ENCODE measurements around the gene AFF4. TPM values are rescaled to one million over a fixed set of nuclear protein-coding genes. Genes with fewer than 3 reads are reported as not detected.
A peak's percentile ranks its signal among the peaks of the same experiment; 100 is the strongest.

AFF4 gene
- total and polyA plus RNA-seq, 2 donors (not counting 1 experiment from before 2014, with no cell fraction given) = 16.2 to 81.5 TPM

- peaks cover 22% of the 10 kb centered on the region for H3K4me1 Mint-ChIP-seq
- Histone ChIP-seq H3K27ac (ENCODE audit: low read length in 2 of 2) (peak overlapping the region in 1 of 2 donors; percentile 1), H3K79me2 (ENCODE audit: control insufficient read depth, insufficient read depth, low read length) (peaks cover 30% of the 10 kb centered on the region), H3K4me2 (replicated peaks; ENCODE audit: low read depth, low read length, poor library complexity, severe bottlenecking) (no peak overlapping the region), H3K4me1 (ENCODE audit: control insufficient read depth in 2 of 2, insufficient read depth in 2 of 2, low read length in 2 of 2) (peaks cover 0 to 3% of the 10 kb centered on the region in 2 donors), H2AFZ (ENCODE audit: insufficient read depth, low read depth, low read length, poor library complexity, severe bottlenecking) (no peak overlapping the region), H3K36me3 (replicated peaks in 1 of 2; ENCODE audit: control extremely low read depth in 1 of 2, control insufficient read depth in 1 of 2, extremely low read depth in 1 of 2, insufficient read depth in 2 of 2, low read length in 1 of 2) (peaks cover 12 to 32% of the 10 kb centered on the region in 2 experiments), H3K9me3 (ENCODE audit: control extremely low read depth in 1 of 3, control insufficient read depth in 2 of 3, insufficient read depth in 1 of 3, low read length in 2 of 3) (no peaks in the 10 kb centered on the region), H4K20me1 (ENCODE audit: control insufficient read depth, insufficient read depth, low read length, poor library complexity, severe bottlenecking) (peaks cover 27% of the 10 kb centered on the region), H3K9ac (ENCODE audit: low read length) (no peak overlapping the region), H3K27me3 (replicated peaks in 1 of 4; ENCODE audit: control extremely low read depth in 1 of 4, control insufficient read depth in 3 of 4, insufficient read depth in 4 of 4, low read length in 3 of 4) (no peaks in the 10 kb centered on the region), H3K4me3 (ENCODE audit: control extremely low read depth in 1 of 5, extremely low read depth in 1 of 5, insufficient read depth in 1 of 5, low read depth in 2 of 5, low read length in 4 of 5) (no peak overlapping the region)
- WGBS (ENCODE audit: insufficient coverage) = 100% methylated on average over 1 of the region's 2 CpGs
- H3K4me3 Mint-ChIP-seq = no peak overlapping the region
- no peak for TF ChIP-seq CTCF (IDR thresholded peaks at IDR 0.05)
- no peak for TF ChIP-seq EZH2 (IDR thresholded peaks at IDR 0.05; ENCODE audit: borderline replicate concordance, insufficient read depth, low read depth, low read length, poor library complexity, severe bottlenecking)
- ChIA-PET POLR2A (interaction anchor here (0.5 kb wide), 1 partner anchor 15 kb away, joined by 4 read pairs; no protein-coding TSS in a partner anchor), CTCF (no interaction called here)
- H3K27me3 Mint-ChIP-seq = no peaks in the 10 kb centered on the region
- ATAC-seq (ENCODE audit: low read depth) (no peak), DNase-seq (no peak)
- intact Hi-C loops (cut with micrococcal nuclease) = no loop called here
- no peak overlapping the region for H3K27ac Mint-ChIP-seq
- H3K9me3 Mint-ChIP-seq (ENCODE audit: insufficient read depth) = no peaks in the 10 kb centered on the region
These were observed 57.5 kb downstream of the AFF4 start for GRCh38 chr5:132905938-132906337.

- Histone ChIP-seq H3K4me1 (ENCODE audit: control insufficient read depth in 2 of 2, insufficient read depth in 2 of 2, low read length in 2 of 2) (no peaks in the 10 kb centered on the region), H3K36me3 (replicated peaks in 1 of 2; ENCODE audit: control extremely low read depth in 1 of 2, control insufficient read depth in 1 of 2, extremely low read depth in 1 of 2, insufficient read depth in 2 of 2, low read length in 1 of 2) (peaks cover 0 to 45% of the 10 kb centered on the region in 2 experiments), H4K20me1 (ENCODE audit: control insufficient read depth, insufficient read depth, low read length, poor library complexity, severe bottlenecking) (peaks cover 18% of the 10 kb centered on the region), H3K27me3 (replicated peaks in 1 of 4; ENCODE audit: control extremely low read depth in 1 of 4, control insufficient read depth in 3 of 4, insufficient read depth in 4 of 4, low read length in 3 of 4) (no peaks in the 10 kb centered on the region), H2AFZ (ENCODE audit: insufficient read depth, low read depth, low read length, poor library complexity, severe bottlenecking) (no peak overlapping the region), H3K4me2 (replicated peaks; ENCODE audit: low read depth, low read length, poor library complexity, severe bottlenecking) (no peak overlapping the region), H3K27ac (ENCODE audit: low read length in 2 of 2) (no peak overlapping the region), H3K4me3 (ENCODE audit: control extremely low read depth in 1 of 5, extremely low read depth in 1 of 5, insufficient read depth in 1 of 5, low read depth in 2 of 5, low read length in 4 of 5) (no peak overlapping the region), H3K9me3 (ENCODE audit: control extremely low read depth in 1 of 3, control insufficient read depth in 2 of 3, insufficient read depth in 1 of 3, low read length in 2 of 3) (no peaks in the 10 kb centered on the region), H3K79me2 (ENCODE audit: control insufficient read depth, insufficient read depth, low read length) (peaks cover 21% of the 10 kb centered on the region), H3K9ac (ENCODE audit: low read length) (no peak overlapping the region)
- POLR2A ChIA-PET = no interaction called here
- TF ChIP-seq CTCF (IDR thresholded peaks at IDR 0.05) (no peak), EZH2 (IDR thresholded peaks at IDR 0.05; ENCODE audit: borderline replicate concordance, insufficient read depth, low read depth, low read length, poor library complexity, severe bottlenecking) (no peak)
- Mint-ChIP-seq H3K27me3 (no peaks in the 10 kb centered on the region), H3K9me3 (ENCODE audit: insufficient read depth) (no peaks in the 10 kb centered on the region), H3K4me1 (peaks cover 8% of the 10 kb centered on the region), H3K27ac (no peak overlapping the region), H3K4me3 (no peak overlapping the region)
- DNase-seq (no peak), ATAC-seq (ENCODE audit: low read depth) (no peak)
- CTCF ChIA-PET = no interaction called here
- 100% methylated on average over 3 of the region's 3 CpGs for WGBS (ENCODE audit: insufficient coverage)
- intact Hi-C loops (cut with micrococcal nuclease) = no loop called here
These were observed 61.7 kb downstream of the AFF4 start for GRCh38 chr5:132901730-132902129.

All from B cell (primary cell).